Measurements from ENCODE around the gene TLR9. TPM values are rescaled to one million over a fixed set of nuclear protein-coding genes. Genes with fewer than 3 reads are reported as not detected.

The TLR9 gene
- total and polyA plus RNA-seq, 11 donors = 0.04 to 0.65 (median 0.22) TPM; not detected in 1

DNA sequence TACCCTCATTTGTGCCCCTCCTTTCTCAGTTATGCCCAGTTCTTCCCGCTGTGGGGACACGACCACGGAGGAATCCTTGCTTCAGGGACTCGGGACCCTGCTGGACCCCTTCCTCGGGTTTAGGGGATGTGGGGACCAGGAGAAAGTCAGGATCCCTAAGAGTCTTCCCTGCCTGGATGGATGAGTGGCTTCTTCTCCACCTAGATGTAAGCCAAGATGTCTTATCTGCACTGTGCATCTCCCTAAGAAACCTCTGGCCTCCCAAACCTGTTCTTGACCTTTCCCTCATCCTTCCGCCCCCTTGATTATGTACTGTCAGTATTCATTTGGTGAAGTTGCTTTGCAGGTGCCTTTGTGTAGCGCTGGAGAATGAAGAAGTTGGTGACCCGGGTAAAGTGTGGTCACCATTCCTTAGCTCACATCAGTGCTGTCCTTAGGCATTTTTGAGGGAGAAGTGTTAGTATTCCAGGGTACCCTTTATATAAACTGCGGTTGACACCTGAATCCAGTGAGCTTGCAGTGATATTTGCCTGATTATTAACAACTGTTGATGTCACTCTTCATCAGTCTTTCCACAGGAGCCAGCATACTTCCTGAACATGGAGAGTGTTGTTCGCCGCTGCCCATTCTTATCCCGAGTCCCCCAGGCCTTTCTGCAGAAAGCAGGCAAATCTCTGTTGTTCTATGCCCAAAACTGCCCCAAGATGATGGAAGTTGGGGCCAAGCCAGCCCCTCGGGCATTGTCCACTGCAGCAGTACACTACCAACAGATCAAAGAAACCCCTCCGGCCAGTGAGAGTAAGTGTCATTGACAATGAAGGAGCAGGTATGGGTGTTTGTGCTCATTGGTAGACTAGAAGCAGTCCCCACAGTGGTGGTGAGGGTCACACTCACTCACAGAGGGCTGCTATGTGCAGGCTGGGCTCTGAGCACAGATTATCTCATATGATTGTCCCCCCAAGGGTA is 26.5 kb downstream of the TLR9 start:
- H3K9me3 ChIP-seq = no peaks in the 10 kb centered on the region
- 32 to 49% (median 40%) methylated on average over 13 to 14 of the region's 14 CpGs for WGBS, 4 donors
- ATAC-seq = no peak
- H3K27ac ChIP-seq = peak overlapping the region; percentile 53 to 96 (median 90)
- H3K36me3 ChIP-seq = peaks cover 0 to 48% (median 45%) of the 10 kb centered on the region in 9 donors
- H3K4me3 ChIP-seq = peak overlapping the region; percentile 46 to 99 (median 84)
- intact Hi-C loops (cut with DNase I) = loop anchor here in 6 of 10 donors (1.0 to 5.0 kb wide), 5 partner anchors 17 to 47 kb away; partner anchors contain the start of gene POC1A (in 3 of the 6)
- no peak for DNase-seq
- no peaks in the 10 kb centered on the region for H3K27me3 ChIP-seq
- peaks cover 8 to 83% (median 65%) of the 10 kb centered on the region in 12 donors for H3K4me1 ChIP-seq
- TF ChIP-seq, protein P1, sequence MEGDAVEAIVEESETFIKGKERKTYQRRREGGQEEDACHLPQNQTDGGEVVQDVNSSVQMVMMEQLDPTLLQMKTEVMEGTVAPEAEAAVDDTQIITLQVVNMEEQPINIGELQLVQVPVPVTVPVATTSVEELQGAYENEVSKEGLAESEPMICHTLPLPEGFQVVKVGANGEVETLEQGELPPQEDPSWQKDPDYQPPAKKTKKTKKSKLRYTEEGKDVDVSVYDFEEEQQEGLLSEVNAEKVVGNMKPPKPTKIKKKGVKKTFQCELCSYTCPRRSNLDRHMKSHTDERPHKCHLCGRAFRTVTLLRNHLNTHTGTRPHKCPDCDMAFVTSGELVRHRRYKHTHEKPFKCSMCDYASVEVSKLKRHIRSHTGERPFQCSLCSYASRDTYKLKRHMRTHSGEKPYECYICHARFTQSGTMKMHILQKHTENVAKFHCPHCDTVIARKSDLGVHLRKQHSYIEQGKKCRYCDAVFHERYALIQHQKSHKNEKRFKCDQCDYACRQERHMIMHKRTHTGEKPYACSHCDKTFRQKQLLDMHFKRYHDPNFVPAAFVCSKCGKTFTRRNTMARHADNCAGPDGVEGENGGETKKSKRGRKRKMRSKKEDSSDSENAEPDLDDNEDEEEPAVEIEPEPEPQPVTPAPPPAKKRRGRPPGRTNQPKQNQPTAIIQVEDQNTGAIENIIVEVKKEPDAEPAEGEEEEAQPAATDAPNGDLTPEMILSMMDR (IDR thresholded peaks at IDR 0.05) = no peak
- TF ChIP-seq POLR2A (IDR thresholded peaks at IDR 0.05) = no peak

DNA sequence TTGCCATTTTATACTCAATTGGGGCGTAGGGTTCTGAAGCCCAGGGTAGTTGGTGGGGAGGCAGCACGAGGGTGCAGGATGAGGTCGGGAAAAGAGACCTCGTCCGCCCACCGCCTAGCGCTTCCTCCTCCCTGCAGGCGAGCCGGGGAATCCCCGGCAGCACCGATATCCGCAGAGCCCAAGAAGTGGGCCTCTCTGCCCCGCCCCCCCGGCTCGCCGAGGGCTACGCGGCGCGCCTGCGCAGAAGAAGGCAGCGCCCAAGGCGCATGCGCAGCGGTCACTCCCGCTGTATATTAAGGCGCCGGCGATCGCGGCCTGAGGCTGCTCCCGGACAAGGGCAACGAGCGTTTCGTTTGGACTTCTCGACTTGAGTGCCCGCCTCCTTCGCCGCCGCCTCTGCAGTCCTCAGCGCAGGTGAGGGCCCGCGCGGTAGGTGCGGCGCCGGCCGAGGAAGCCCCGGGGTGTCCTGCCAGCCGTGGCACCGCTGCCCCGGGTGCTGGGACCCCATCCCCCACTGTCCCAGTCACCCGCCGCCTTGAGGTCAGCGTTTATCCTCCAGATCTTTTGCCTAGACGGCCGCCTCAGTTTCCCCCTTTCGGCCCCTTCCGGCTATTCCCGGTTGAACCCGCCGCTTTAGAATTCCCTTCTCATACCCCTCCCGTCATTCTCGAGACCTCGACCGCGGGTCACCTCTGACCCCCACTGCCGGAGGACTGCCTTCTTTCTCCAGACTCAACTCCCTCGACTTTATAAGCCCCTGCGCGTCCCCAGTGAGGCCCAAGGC is 27.4 kb downstream of the TLR9 start, which contains the start of gene ALAS1:
TSS of gene ALAS1 (plus strand) at position 319 of the 784 bp plus-strand sequence. CDS start 1,082 bp downstream, outside the sequence.
- peak within 1 kb of the TSS; percentile 46 to 99 (median 84) for H3K4me3 ChIP-seq
- peaks cover 8 to 74% (median 63%) of the 10 kb centered on the region in 12 donors for H3K4me1 ChIP-seq
- DNase-seq = peak; percentile 93 to 96 (median 93)
- WGBS, 4 donors = 0 to 1% (median 0%) methylated on average over 54 to 71 of the region's 71 CpGs
- intact Hi-C loops (cut with DNase I) = loop anchor here in 7 of 10 donors (1.0 to 5.0 kb wide), 5 partner anchors 36 to 46 kb away; partner anchors contain the start of gene POC1A (in 5 of the 7)
- peak; percentile 55 to 98 for TF ChIP-seq POLR2A (IDR thresholded peaks at IDR 0.05)
- TF ChIP-seq, protein P1 (IDR thresholded peaks at IDR 0.05) = peak in 5 of 12 donors; percentile 7 to 31 (median 20)
- peak; percentile 84 to 93 (median 86) for ATAC-seq
- no peaks in the 10 kb centered on the region for H3K27me3 ChIP-seq
- H3K36me3 ChIP-seq = peaks cover 0 to 39% (median 37%) of the 10 kb centered on the region in 9 donors
- no peaks in the 10 kb centered on the region for H3K9me3 ChIP-seq
- H3K27ac ChIP-seq = peak within 1 kb of the TSS; percentile 53 to 96 (median 90)

DNA sequence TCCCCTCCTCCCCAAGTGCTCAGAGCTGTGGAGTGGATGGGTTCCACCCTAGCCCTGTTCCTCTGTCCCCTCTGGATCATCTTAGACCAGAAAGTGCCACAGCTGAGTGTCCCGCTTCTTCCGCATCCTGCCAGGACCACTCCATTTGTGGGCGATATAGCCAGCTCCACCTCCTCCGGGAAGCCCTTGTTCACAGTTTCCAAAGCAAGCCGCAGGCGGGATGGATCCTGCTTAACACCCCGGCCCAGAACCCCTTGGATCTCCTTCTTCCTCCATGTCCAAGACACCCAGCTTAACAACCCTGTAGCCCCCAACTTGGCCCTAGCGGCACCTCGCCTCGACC is 28.0 kb downstream of the TLR9 start:
- intact Hi-C loops (cut with DNase I) = loop anchor here in 6 of 10 donors (1.0 to 5.0 kb wide), 5 partner anchors 35 to 45 kb away; partner anchors contain the start of gene POC1A (in 4 of the 6)
- peaks cover 8 to 69% (median 57%) of the 10 kb centered on the region in 12 donors for H3K4me1 ChIP-seq
- peak in 2 of 4 donors; percentile 2 to 3 for ATAC-seq

More for the DNA sequence above, 28.0 kb downstream of the TLR9 start:
- peak overlapping the region; percentile 8 to 96 (median 90) for H3K27ac ChIP-seq
- DNase-seq = no peak
- WGBS, 4 donors = 38 to 46% (median 41%) methylated on average over 10 of the region's 10 CpGs
- no peaks in the 10 kb centered on the region for H3K9me3 ChIP-seq
- TF ChIP-seq POLR2A (IDR thresholded peaks at IDR 0.05) = no peak
- TF ChIP-seq, protein P1 (IDR thresholded peaks at IDR 0.05) = no peak
- no peaks in the 10 kb centered on the region for H3K27me3 ChIP-seq
- peak overlapping the region in 11 of 12 donors; percentile 66 to 99 (median 85) for H3K4me3 ChIP-seq
- peaks cover 0 to 34% (median 31%) of the 10 kb centered on the region in 9 donors for H3K36me3 ChIP-seq
